ENCODE results near the gene EP400.

DNA sequence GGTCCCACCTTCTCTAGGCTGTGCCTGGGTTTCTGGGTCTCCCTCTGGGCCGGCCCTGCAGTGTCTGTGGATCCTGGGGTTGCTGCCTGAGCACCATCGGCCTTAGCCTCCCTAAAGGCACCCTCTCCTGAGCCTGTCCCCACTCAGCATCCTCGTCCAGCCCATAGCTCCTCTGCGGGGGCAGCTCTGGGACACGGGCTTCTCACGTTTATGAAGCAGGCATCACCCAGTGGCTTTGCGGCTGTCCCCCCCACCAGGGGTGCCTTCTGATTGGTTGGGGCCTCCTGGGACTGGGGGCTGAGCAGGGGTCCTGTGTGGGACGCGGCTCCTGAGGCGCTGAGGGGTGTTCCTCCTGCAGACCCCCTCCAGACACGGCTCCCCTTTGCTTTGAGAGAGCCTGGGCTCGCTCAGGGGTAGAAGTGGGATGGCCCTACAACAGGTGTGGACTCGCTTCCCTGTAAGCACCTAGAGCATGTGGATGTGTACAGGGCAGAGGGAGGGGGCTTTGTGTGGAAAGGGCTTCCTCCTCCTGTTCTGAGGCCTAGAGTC lies 44.6 kb upstream of the EP400 start:
- TF ChIP-seq, protein P1, sequence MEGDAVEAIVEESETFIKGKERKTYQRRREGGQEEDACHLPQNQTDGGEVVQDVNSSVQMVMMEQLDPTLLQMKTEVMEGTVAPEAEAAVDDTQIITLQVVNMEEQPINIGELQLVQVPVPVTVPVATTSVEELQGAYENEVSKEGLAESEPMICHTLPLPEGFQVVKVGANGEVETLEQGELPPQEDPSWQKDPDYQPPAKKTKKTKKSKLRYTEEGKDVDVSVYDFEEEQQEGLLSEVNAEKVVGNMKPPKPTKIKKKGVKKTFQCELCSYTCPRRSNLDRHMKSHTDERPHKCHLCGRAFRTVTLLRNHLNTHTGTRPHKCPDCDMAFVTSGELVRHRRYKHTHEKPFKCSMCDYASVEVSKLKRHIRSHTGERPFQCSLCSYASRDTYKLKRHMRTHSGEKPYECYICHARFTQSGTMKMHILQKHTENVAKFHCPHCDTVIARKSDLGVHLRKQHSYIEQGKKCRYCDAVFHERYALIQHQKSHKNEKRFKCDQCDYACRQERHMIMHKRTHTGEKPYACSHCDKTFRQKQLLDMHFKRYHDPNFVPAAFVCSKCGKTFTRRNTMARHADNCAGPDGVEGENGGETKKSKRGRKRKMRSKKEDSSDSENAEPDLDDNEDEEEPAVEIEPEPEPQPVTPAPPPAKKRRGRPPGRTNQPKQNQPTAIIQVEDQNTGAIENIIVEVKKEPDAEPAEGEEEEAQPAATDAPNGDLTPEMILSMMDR (IDR thresholded peaks at IDR 0.05; ENCODE audit: poor library complexity), result no peak
- no peak for TF ChIP-seq EZH2 (IDR thresholded peaks at IDR 0.05; ENCODE audit: borderline replicate concordance)
- no peak for TF ChIP-seq EZH2phosphoT487 (IDR thresholded peaks at IDR 0.05; ENCODE audit: low read depth, severe bottlenecking, unreplicated experiment)
